Lower leg skin (tissue), 3 donors: Measurements from ENCODE around the gene DRAXIN.

Experiments used
- POLR2A ChIP-seq, 2 donors: fragments of 450-650 bp; IDR thresholded peaks; one replicate each; pipeline ENCODE4 v1.6.1; 2016 to 2017; ENCODE audit warnings: antibody characterized with exemption in 2 of 2, mild to moderate bottlenecking in 1 of 2, moderate library complexity in 1 of 2
- TF ChIP-seq, protein P1 (sequence below), 3 donors: fragments of 450-650 bp; IDR thresholded peaks; one replicate each; pipeline ENCODE4 v1.5.1; 2016; ENCODE audit warnings: antibody characterized with exemption in 3 of 3, mild to moderate bottlenecking in 3 of 3, moderate library complexity in 2 of 3

DNA sequence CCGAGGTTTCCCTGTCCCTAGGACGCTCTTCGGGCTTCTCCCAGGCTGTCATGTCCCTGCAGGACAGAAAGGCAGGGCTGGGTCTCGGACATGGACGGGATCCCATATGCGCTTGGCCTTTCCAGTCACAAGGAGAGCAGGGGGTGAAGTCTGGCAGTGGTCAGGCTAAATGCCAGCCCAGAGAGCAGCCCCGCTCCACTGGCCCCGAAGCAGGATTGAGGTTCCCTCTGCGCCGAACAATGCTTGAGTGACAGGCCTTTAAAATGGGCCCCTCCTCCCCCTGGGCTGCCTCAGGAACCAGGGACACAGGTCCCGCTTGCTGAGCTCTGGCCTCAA lies 12.7 kb downstream of the DRAXIN start:
- TF ChIP-seq, protein P1, sequence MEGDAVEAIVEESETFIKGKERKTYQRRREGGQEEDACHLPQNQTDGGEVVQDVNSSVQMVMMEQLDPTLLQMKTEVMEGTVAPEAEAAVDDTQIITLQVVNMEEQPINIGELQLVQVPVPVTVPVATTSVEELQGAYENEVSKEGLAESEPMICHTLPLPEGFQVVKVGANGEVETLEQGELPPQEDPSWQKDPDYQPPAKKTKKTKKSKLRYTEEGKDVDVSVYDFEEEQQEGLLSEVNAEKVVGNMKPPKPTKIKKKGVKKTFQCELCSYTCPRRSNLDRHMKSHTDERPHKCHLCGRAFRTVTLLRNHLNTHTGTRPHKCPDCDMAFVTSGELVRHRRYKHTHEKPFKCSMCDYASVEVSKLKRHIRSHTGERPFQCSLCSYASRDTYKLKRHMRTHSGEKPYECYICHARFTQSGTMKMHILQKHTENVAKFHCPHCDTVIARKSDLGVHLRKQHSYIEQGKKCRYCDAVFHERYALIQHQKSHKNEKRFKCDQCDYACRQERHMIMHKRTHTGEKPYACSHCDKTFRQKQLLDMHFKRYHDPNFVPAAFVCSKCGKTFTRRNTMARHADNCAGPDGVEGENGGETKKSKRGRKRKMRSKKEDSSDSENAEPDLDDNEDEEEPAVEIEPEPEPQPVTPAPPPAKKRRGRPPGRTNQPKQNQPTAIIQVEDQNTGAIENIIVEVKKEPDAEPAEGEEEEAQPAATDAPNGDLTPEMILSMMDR (IDR thresholded peaks at IDR 0.05): no peak
- no peak for TF ChIP-seq POLR2A (IDR thresholded peaks at IDR 0.05)
